Epithelial cell of prostate (primary cell): ENCODE measurements around the gene KRT77.

Source experiments
- DNase-seq: peaks from one replicate; pipeline ENCODE4 v3.0.0-alpha.2; 2011; ENCODE audit warnings: low read depth, low spot score
- H3K27ac ChIP-seq: fragments of 450-650 bp; 2 replicates; pipeline ENCODE4 v1.5.1; 2017; ENCODE audit warnings: mild to moderate bottlenecking

KRT77 gene

GRCh38 chr12:52694151-52694550 lies 9.2 kb downstream of the KRT77 start:
- no peak for DNase-seq
- no peak overlapping the region for H3K27ac ChIP-seq

GRCh38 chr12:52693261-52693660 lies 10.1 kb downstream of the KRT77 start:
- H3K27ac ChIP-seq = no peak overlapping the region
- DNase-seq = no peak

GRCh38 chr12:52692254-52692653 lies 11.1 kb downstream of the KRT77 start:
- DNase-seq = no peak
- H3K27ac ChIP-seq = no peak overlapping the region

- no peak overlapping the region for H3K27ac ChIP-seq
- DNase-seq = no peak
These were observed 11.5 kb downstream of the KRT77 start for GRCh38 chr12:52691841-52692150.

GRCh38 chr12:52691076-52691840 lies 12.1 kb downstream of the KRT77 start:
- no peak for DNase-seq
- no peak overlapping the region for H3K27ac ChIP-seq

- no peak overlapping the region for H3K27ac ChIP-seq
- no peak for DNase-seq
These were observed 12.8 kb downstream of the KRT77 start for GRCh38 chr12:52690351-52691075.

- DNase-seq = no peak
- no peak overlapping the region for H3K27ac ChIP-seq
These were observed 13.4 kb downstream of the KRT77 start for GRCh38 chr12:52689936-52690335.

- H3K27ac ChIP-seq = no peak overlapping the region
- no peak for DNase-seq
These were observed 14.1 kb downstream of the KRT77 start for GRCh38 chr12:52689239-52689638.

- H3K27ac ChIP-seq = no peak overlapping the region
- DNase-seq = no peak
These were observed 14.8 kb downstream of the KRT77 start for GRCh38 chr12:52688481-52688880.

- DNase-seq = peak; percentile 33
- no peak overlapping the region for H3K27ac ChIP-seq
These were observed 15.6 kb downstream of the KRT77 start for GRCh38 chr12:52687497-52688385.

- DNase-seq = no peak
- no peak overlapping the region for H3K27ac ChIP-seq
These were observed 16.4 kb downstream of the KRT77 start for GRCh38 chr12:52686756-52687487.

GRCh38 chr12:52686063-52686462 lies 17.3 kb downstream of the KRT77 start:
- no peak for DNase-seq
- H3K27ac ChIP-seq = no peak overlapping the region

GRCh38 chr12:52685406-52685890 lies 17.9 kb downstream of the KRT77 start:
- DNase-seq = no peak
- H3K27ac ChIP-seq = no peak overlapping the region

GRCh38 chr12:52684431-52684830 lies 18.9 kb downstream of the KRT77 start:
- no peak for DNase-seq
- no peak overlapping the region for H3K27ac ChIP-seq

- DNase-seq = no peak
- no peak overlapping the region for H3K27ac ChIP-seq
These were observed 19.6 kb downstream of the KRT77 start for GRCh38 chr12:52683575-52684300.

GRCh38 chr12:52682938-52683574 lies 20.3 kb downstream of the KRT77 start:
- DNase-seq = no peak

GRCh38 chr12:52682381-52682660 lies 21.0 kb downstream of the KRT77 start:
- no peak for DNase-seq
- no peak overlapping the region for H3K27ac ChIP-seq

More at GRCh38 chr12:52682938-52683574, 20.3 kb downstream of the KRT77 start:
- no peak overlapping the region for H3K27ac ChIP-seq

- no peak overlapping the region for H3K27ac ChIP-seq
- no peak for DNase-seq
These were observed 21.6 kb downstream of the KRT77 start for GRCh38 chr12:52681526-52682380.
